Nephron (organoid): ENCODE results near the gene SFXN2.
A peak's percentile ranks its signal among the peaks of the same experiment; 100 is the strongest.

Experiments used
- H3K27ac Mint-ChIP-seq, 3 experiments: 2 replicates each; pipeline ENCODE4 v1.8.0; 2020; ENCODE audit warnings: mixed read lengths in 3 of 3, mild to moderate bottlenecking in 2 of 3, moderate library complexity in 1 of 3
- H3K27me3 Mint-ChIP-seq: 2 replicates; pipeline ENCODE4 v1.8.0; 2021; ENCODE audit warnings: low read depth, mild to moderate bottlenecking, moderate library complexity, mixed read lengths
- H3K36me3 Mint-ChIP-seq: 2 replicates; pipeline ENCODE4 v1.8.0; 2020; ENCODE audit warnings: low read depth, mixed read lengths
- H3K4me1 Mint-ChIP-seq: 2 replicates; pipeline ENCODE4 v1.8.0; 2020; ENCODE audit warnings: mixed read lengths
- H3K4me3 Mint-ChIP-seq, 3 experiments: 2 replicates each; pipeline ENCODE4 v1.8.0; 2020; ENCODE audit warnings: mild to moderate bottlenecking in 3 of 3, mixed read lengths in 3 of 3, moderate library complexity in 2 of 3
- H3K9me3 Mint-ChIP-seq: 2 replicates; pipeline ENCODE4 v1.8.0; 2020; ENCODE audit warnings: mixed read lengths
- TF ChIP-seq, protein P1 (sequence below), 3 experiments: fragments of 200-600 bp; sonication (generic); IDR thresholded peaks; one replicate each; pipeline ENCODE4 v1.5.0; 2021; ENCODE audit warnings: antibody characterized with exemption in 3 of 3; ENCODE audit not compliant: unreplicated experiment in 3 of 3

The SFXN2 gene

DNA sequence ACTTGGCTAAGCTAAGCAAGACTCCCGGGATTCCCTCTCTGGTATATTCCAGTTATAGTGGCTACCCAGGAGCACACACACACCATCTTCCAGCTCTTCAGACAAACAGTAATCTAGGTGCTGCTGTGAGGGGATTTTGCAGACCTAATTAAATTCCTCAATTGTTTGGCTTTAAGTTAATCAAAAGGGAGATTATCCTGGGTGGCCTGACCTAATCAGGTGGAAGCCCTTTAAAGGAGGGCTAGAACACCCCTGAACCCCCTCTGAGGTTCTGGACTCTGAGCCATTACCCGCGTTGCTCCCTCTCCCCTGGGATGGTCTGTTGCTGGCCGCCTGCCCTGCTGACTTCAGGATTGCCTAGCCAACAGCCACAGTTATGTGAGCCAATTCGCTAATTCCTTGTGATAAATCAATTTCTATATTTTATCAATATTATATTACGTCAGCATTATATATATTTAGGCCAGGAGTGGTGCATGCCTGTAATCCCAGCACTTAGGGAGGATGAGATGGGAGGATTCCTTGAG is 6.4 kb downstream of the SFXN2 start:
- Mint-ChIP-seq H3K9me3 (no peaks in the 10 kb centered on the region), H3K27ac (peak overlapping the region; percentile 96 to 98 (median 97)), H3K4me3 (peak overlapping the region; percentile 24 to 72 (median 57)), H3K27me3 (no peaks in the 10 kb centered on the region), H3K4me1 (peaks cover 58% of the 10 kb centered on the region), H3K36me3 (peaks cover 24% of the 10 kb centered on the region)
- TF ChIP-seq, protein P1, sequence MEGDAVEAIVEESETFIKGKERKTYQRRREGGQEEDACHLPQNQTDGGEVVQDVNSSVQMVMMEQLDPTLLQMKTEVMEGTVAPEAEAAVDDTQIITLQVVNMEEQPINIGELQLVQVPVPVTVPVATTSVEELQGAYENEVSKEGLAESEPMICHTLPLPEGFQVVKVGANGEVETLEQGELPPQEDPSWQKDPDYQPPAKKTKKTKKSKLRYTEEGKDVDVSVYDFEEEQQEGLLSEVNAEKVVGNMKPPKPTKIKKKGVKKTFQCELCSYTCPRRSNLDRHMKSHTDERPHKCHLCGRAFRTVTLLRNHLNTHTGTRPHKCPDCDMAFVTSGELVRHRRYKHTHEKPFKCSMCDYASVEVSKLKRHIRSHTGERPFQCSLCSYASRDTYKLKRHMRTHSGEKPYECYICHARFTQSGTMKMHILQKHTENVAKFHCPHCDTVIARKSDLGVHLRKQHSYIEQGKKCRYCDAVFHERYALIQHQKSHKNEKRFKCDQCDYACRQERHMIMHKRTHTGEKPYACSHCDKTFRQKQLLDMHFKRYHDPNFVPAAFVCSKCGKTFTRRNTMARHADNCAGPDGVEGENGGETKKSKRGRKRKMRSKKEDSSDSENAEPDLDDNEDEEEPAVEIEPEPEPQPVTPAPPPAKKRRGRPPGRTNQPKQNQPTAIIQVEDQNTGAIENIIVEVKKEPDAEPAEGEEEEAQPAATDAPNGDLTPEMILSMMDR (IDR thresholded peaks at IDR 0.05; ENCODE audit: unreplicated experiment in 3 of 3) = no peak

DNA sequence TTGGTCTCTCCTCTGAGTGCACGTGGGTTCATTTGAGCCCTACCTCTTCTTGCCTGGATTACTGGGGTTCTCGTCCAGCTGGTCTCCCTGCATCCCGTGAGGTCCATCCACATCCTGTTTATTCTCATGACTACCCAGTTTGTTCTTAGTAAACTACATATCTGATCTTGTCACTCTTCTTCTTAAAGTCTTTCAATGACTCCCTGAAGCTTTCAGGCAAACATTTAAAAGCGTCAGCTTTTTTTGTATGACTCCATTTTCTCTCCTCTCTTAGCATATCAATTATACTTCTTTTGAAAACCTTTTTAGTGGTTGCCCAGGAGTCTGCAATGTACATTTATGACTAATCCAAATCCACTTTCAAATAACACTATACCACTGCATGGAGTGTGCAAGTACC is 7.5 kb downstream of the SFXN2 start:
- Mint-ChIP-seq H3K36me3 (peaks cover 32% of the 10 kb centered on the region), H3K4me1 (peaks cover 47% of the 10 kb centered on the region), H3K9me3 (no peaks in the 10 kb centered on the region), H3K27ac (peak overlapping the region; percentile 62 to 88 (median 65)), H3K27me3 (no peaks in the 10 kb centered on the region), H3K4me3 (peak overlapping the region in 1 of 3 experiments; percentile 24)
- TF ChIP-seq, protein P1 (IDR thresholded peaks at IDR 0.05; ENCODE audit: unreplicated experiment in 3 of 3) = no peak

DNA sequence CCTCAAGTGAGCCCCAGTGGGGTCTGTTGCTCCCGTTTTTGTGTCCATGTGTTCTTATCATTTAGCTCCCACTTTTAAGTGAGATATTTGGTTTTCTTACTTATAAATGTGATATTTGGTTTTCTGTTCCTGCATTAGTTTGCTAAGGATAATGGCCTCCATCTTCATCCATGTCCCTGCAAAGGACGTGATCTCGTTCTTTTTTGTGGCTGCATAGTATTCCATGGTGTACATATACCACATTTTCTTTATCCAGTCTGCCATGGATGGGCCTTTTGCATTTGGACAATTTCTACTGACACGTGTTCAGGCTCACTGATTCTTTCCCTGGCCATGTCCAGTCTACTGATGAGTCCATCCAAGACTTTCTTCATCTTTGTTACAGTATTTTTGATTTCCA is 9.6 kb downstream of the SFXN2 start:
- H3K4me3 Mint-ChIP-seq = no peak overlapping the region
- peaks cover 40% of the 10 kb centered on the region for H3K36me3 Mint-ChIP-seq
- H3K27me3 Mint-ChIP-seq = no peaks in the 10 kb centered on the region
- TF ChIP-seq, protein P1 (IDR thresholded peaks at IDR 0.05; ENCODE audit: unreplicated experiment in 3 of 3) = no peak
- no peaks in the 10 kb centered on the region for H3K9me3 Mint-ChIP-seq
- H3K27ac Mint-ChIP-seq = no peak overlapping the region
- H3K4me1 Mint-ChIP-seq = peaks cover 34% of the 10 kb centered on the region

DNA sequence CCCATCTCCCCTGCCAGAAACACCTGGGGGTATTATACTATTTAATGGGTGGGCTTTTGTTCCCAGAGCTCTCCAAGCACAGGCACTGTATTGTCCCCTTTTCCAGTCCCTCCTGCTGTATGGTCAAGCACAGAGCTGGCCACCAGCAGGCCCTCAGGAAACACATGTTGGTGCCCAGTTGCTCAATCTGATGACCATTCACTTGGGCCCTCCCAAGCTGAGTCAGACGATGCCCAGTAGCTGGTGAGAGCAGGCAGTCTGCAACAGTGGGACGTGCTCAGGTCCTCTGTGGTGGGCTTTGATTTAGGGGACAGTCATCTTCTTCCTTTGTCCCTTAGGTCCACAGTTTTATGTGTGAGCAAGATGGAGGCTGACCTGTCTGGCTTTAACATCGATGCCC is 11.8 kb downstream of the SFXN2 start:
- Mint-ChIP-seq H3K4me3 (no peak overlapping the region), H3K36me3 (peaks cover 40% of the 10 kb centered on the region), H3K9me3 (no peaks in the 10 kb centered on the region), H3K4me1 (peaks cover 22% of the 10 kb centered on the region), H3K27ac (peak overlapping the region in 2 of 3 experiments; percentile 66 to 67), H3K27me3 (no peaks in the 10 kb centered on the region)
- TF ChIP-seq, protein P1 (IDR thresholded peaks at IDR 0.05; ENCODE audit: unreplicated experiment in 3 of 3) = no peak

DNA sequence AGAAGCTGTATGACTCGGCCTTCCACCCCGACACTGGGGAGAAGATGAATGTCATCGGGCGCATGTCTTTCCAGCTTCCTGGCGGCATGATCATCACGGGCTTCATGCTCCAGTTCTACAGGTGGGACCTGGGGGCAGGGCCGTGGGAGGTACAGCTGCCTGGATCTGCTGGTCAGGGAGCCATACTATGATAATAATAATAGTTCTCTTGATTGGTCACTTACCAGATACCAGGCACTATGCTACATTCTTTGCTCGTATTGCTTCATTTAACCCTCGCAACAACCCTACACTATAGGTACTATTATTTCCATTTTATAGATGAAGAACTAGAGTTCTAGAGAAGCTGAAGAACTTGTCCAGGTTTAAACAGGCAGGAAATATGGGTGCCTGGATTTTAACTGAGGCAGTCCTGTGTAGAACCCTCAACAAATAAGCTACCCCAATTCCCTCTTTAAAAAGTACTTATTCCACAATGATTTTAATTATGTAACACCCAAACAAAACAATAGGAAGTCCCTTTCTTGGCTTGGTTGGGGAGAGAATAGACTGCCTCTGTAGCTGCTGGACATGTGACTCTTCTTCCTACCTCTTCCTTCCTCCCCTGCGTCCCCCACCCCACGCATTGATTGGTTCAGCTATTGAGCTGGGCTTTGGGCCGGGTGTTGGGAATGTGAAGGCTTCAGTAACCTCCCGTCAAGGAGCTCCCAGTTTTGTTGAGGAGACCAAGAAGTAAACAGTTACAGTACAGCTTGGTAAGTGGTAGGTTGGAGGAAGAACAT is 12.8 kb downstream of the SFXN2 start:
- Mint-ChIP-seq H3K4me3 (no peak overlapping the region), H3K27ac (peak overlapping the region; percentile 37 to 67 (median 44)), H3K9me3 (no peaks in the 10 kb centered on the region), H3K27me3 (no peaks in the 10 kb centered on the region), H3K4me1 (peaks cover 15% of the 10 kb centered on the region), H3K36me3 (peaks cover 41% of the 10 kb centered on the region)
- TF ChIP-seq, protein P1 (IDR thresholded peaks at IDR 0.05; ENCODE audit: unreplicated experiment in 3 of 3) = no peak
